Central memory CD8-positive, alpha-beta T cell (primary cell): ENCODE data around the gene CACNA1A.
"Not testable (repeated sequence)": the region's sequence is repeated elsewhere in the genome, so short reads cannot be mapped to it uniquely, and the experiment has no call there.

Source experiments
- ATAC-seq: fragments of 150-1000 bp; cut with Tn5 transposase; replicated peaks from 2 replicates; pipeline ENCODE4 v1.10.0; 2022; ENCODE audit warnings: mild to moderate bottlenecking, moderate FRiP score, moderate number of reproducible peaks; ENCODE audit not compliant: poor library complexity, severe bottlenecking; ENCODE audit errors: extremely low read depth
- DNase-seq, 2 donors: peaks; one replicate each; pipeline ENCODE4 v3.0.0; 2021; ENCODE audit warnings: low spot score in 2 of 2
- H3K27ac Mint-ChIP-seq: one replicate; pipeline ENCODE4 v1.8.0; 2022; ENCODE audit warnings: low read depth, mild to moderate bottlenecking, moderate library complexity, mixed read lengths
- H3K27me3 Mint-ChIP-seq: one replicate; pipeline ENCODE4 v1.8.0; 2022; ENCODE audit warnings: mixed read lengths
- H3K36me3 Mint-ChIP-seq: one replicate; pipeline ENCODE4 v1.8.0; 2022; ENCODE audit warnings: mild to moderate bottlenecking, moderate library complexity, mixed read lengths; ENCODE audit not compliant: insufficient read depth
- H3K4me1 Mint-ChIP-seq: one replicate; pipeline ENCODE4 v1.8.0; 2022; ENCODE audit warnings: mixed read lengths
- H3K4me3 Mint-ChIP-seq: one replicate; pipeline ENCODE4 v1.8.0; 2022; ENCODE audit warnings: mild to moderate bottlenecking, moderate library complexity, mixed read lengths
- H3K9me3 Mint-ChIP-seq: one replicate; pipeline ENCODE4 v1.8.0; 2022; ENCODE audit warnings: mixed read lengths

Gene CACNA1A

DNA sequence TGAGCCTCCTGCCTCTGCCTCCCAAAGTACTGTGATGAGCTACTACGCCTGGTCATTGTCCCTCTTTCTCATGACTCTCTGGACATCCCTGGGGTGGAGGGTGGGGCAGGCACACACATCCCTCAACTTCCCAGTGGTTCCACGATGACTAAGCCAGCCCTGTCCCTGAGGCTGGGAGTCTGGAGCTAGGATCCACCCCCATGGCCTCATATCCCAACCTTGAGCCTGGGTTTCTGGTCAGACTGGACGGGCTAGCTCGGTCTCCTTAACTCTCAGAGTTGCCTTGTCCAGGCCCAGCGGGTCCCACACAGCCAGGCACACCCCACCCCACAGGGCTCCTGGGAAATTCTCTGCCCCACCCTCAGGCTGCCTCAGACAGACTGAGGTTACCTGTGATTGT lies 336.5 kb downstream of the CACNA1A start:
- DNase-seq = no peak
- H3K27ac Mint-ChIP-seq = peak overlapping the region; percentile 90
- peaks cover 68% of the 10 kb centered on the region for H3K4me1 Mint-ChIP-seq
- H3K9me3 Mint-ChIP-seq = no peaks in the 10 kb centered on the region
- H3K4me3 Mint-ChIP-seq = peak overlapping the region; percentile 81
- no peak for ATAC-seq
- no peaks in the 10 kb centered on the region for H3K27me3 Mint-ChIP-seq
- H3K36me3 Mint-ChIP-seq = peaks cover 11% of the 10 kb centered on the region

DNA sequence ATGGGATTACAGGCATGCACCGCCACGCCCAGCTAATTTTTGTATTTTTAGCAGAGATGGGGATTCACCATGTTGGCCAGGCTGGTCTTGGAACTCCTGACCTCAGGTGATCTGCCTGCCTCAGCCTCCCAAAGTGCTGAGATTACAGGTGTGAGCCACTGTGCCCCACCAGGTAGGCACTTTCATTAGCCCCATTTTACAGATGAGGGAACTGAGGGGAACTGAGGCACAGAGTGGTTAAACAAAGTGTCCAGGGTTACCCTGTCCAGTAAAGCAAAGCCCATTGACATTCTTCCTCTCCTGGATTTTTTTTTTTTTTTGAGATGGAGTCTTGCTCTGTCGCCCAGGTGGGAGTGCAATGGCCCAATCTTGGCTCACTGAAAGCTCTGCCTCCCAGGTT lies 340.1 kb downstream of the CACNA1A start:
- not testable (repeated sequence) for DNase-seq, ATAC-seq, H3K36me3 Mint-ChIP-seq, H3K9me3 Mint-ChIP-seq, H3K27me3 Mint-ChIP-seq, H3K27ac Mint-ChIP-seq, H3K4me3 Mint-ChIP-seq
- H3K4me1 Mint-ChIP-seq = peaks cover 73% of the 10 kb centered on the region

DNA sequence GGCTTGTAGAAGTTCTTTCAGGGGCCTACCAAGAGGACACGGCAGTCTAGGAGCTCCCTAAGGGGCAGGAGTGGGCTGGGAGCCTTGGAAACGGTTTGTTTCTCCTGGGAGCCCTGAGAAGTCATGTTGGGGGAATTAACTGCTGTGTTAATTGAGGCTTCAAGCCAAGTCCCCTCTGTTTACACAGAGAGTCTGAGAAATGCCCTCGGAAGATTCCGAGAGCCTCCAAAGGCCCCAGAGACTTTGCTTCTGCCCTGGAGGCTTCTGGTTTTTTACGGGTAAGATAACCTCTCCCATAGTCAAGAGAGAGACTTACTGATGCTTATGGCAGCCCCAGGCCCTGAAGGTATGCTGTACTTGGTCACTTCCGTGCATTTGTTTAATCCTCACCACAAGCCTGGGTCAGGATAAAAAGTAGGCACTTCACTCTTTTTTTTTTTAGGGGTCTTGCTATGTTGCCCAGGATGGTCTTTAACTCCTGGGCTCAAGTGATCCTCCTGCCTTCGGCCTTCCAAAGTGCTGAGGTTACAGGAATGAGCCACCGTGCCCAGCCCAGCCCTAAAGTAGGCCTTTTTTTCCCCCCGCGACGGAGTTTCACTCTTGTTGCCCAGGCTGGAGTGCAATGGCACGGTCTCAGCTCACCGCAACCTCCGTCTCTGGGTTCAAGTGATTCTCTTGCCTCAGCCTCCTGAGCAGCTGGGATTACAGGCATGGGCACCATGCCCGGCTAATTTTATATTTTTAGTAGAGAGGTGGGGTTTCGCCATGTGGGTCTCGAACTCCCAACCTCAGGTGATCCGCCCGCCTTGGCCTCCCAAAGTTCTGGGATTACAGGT lies 340.9 kb downstream of the CACNA1A start:
- peak overlapping the region; percentile 79 for H3K4me3 Mint-ChIP-seq

DNA sequence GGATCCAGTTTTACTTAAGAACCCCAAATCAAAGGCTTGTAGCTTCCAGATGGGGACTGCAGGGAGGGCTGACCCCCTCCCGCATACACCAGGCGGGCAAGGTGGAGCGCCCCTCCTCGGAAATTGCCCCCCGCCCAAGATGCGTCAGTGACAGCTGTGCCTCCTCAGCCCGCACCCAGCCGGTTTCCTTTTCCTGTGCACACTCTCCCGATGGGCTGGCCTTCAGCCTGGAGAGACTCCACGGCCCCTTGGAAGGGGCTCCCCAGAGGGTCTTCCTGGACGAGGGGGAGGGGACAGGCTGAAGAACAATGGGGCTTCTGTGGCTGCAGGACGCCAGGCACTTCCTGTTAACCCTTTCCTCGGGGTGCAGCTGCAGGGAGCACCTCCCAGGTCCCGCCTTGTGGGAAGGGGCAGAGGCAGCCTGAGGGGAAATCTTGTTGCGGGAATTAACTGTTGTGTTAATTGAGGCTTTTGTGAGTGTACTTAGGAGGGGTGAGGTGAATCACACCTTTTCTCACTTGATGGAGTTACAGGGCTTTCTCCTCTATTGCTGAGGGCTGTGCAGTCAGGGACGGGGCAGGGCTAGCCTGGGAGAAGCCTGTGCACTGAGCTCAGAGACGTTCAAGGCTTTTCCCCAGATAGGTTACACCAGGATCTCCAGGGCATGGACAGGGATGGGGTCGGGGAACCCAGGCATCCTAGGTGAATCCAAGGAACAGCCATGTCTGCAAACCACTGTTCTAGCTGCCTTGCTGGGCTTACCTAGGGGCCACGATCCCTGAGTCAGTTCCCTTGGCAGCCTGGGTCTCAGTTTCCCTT lies 341.7 kb downstream of the CACNA1A start:
- no peak for ATAC-seq
- no peak for DNase-seq
- Mint-ChIP-seq H3K36me3 (peaks cover 9% of the 10 kb centered on the region), H3K27me3 (no peaks in the 10 kb centered on the region), H3K4me1 (peaks cover 68% of the 10 kb centered on the region), H3K9me3 (no peaks in the 10 kb centered on the region), H3K27ac (peak overlapping the region; percentile 95), H3K4me3 (peak overlapping the region; percentile 79)

More for the DNA sequence above, 340.9 kb downstream of the CACNA1A start:
- peaks cover 9% of the 10 kb centered on the region for H3K36me3 Mint-ChIP-seq
- peaks cover 71% of the 10 kb centered on the region for H3K4me1 Mint-ChIP-seq
- H3K9me3 Mint-ChIP-seq = no peaks in the 10 kb centered on the region
- peak overlapping the region; percentile 95 for H3K27ac Mint-ChIP-seq
- no peak for ATAC-seq
- no peak for DNase-seq
- no peaks in the 10 kb centered on the region for H3K27me3 Mint-ChIP-seq

DNA sequence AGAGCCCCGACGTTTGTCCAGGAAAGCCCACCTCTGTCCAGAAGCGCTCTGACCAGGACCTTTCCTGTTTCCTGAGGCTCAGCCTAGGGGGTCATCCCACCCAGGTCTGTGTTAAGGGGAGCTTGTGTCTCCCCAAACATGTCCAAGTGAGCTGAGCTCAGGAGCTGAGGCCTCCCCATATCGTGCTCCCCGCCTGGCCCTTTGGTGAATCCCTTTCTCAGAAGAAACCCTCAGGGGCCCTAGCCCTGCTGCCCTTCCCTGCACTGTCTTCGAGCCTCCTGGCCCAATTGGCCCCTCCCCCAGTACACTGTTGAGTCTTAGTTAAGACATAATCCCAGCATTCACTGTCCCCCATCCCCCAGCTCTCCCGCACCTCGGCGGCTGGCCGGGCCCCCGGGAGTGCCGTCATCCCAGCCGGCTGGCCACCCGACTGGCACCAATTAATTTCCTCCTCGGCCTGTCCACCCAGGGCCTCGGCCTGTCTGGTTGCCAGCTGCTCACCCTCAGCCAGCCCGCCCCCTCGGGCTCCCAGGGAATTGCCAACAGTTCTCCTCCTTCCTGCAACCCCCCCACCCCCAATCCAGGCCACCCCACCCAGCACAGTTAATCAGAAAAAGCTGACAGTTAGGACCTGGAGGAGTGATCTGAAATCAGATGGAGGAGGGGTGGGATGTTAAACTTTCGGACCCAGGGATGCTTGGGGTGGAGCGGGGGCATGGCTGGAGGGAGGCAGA lies 342.5 kb downstream of the CACNA1A start:
- Mint-ChIP-seq H3K4me3 (peak overlapping the region; percentile 79), H3K27ac (peak overlapping the region; percentile 95), H3K4me1 (peaks cover 60% of the 10 kb centered on the region), H3K27me3 (no peaks in the 10 kb centered on the region), H3K36me3 (peaks cover 7% of the 10 kb centered on the region), H3K9me3 (no peaks in the 10 kb centered on the region)
- no peak for ATAC-seq
- no peak for DNase-seq

DNA sequence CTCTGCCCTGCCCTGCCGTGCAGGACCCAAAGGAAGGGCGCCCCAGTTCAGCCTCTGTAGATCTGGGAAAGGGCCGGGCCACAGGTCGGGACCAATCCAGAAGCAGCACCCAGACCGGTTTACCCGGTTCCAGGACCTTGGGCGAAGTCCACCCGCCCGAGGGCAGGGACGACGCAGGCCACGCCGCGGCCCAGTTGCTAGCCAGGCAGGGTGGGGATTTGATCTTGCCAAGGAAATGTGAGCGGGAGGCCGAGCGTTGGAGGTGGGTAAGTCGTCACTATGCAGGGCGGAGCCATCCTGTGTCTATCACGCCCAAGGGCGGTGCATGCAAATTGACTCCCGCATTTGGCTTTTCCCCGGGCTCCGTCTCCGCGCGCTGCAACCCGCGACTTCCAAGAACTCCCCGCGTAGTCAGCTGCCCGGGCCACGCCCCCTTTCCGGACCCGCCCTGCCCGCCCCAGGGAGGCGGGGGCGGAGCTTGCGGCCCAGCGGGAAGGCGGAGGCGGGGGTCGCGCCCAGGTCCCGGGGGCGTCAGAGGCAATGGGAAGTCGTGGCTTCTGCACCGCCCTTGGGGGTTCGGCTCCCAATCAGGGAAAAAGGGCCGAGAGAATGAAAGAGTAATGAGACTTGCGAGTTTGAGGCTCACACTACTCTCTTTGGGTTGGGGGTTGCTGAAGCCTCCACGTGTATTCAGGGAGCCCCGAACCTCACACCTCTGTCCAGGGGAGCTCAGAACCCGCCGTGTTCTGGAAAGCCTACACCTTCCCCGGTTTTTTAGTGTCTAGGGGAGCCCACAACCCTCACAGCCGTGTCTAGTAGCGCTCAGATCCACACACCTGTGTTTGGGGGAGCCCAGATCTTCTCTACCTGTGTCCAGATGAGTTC lies 343.3 kb downstream of the CACNA1A start:
- H3K27ac Mint-ChIP-seq = peak overlapping the region; percentile 95
- ATAC-seq = peak; percentile 47
- peak; percentile 33 to 57 for DNase-seq
- peaks cover 7% of the 10 kb centered on the region for H3K36me3 Mint-ChIP-seq
- peak overlapping the region; percentile 79 for H3K4me3 Mint-ChIP-seq
- no peaks in the 10 kb centered on the region for H3K9me3 Mint-ChIP-seq
- no peaks in the 10 kb centered on the region for H3K27me3 Mint-ChIP-seq
- peaks cover 60% of the 10 kb centered on the region for H3K4me1 Mint-ChIP-seq

DNA sequence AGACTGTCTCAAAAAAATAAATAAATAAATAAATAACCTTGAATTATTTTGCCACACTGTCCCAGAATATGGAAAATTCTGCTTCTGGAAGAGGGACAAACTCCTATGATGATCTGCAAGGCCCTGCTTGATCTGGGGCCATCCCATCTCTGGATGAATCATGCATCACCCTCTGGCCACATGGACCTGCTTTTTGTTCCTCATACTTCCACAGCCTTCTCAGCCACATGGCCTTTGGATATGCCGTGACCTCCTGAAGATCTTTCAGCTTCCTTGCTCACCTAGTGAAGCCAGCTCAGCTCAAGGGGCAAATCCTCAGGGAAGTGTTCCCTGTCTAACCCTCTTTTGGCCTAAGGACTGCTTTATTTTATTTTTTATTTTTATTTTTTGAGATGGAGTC lies 345.7 kb downstream of the CACNA1A start:
- ATAC-seq (no peak), DNase-seq (no peak)
- H3K4me1 Mint-ChIP-seq = peaks cover 62% of the 10 kb centered on the region
- H3K36me3 Mint-ChIP-seq = peaks cover 10% of the 10 kb centered on the region
- no peaks in the 10 kb centered on the region for H3K9me3 Mint-ChIP-seq
- no peak overlapping the region for H3K27ac Mint-ChIP-seq
- no peaks in the 10 kb centered on the region for H3K27me3 Mint-ChIP-seq
- H3K4me3 Mint-ChIP-seq = no peak overlapping the region

DNA sequence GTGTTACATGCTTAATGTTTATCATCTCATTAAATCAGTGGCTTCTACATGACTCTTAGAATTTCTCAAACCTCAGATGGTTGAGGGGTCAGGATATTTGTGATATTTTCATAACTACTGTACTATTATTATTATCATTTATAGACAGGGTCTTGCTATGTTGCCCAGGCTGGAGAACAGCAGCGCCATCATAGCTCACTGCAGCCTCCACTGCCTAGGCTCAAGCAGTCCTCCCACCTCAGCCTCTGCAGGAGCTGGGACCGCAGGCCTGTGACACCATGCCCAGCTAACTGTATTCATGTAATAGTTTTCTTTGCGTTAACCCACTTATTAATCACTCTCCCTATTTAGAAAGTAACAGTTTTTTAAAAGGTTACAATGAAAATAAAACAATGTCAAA lies 346.6 kb downstream of the CACNA1A start:
- no peak for DNase-seq
- Mint-ChIP-seq H3K4me1 (peaks cover 63% of the 10 kb centered on the region), H3K27me3 (no peaks in the 10 kb centered on the region), H3K27ac (no peak overlapping the region), H3K9me3 (no peaks in the 10 kb centered on the region), H3K4me3 (no peak overlapping the region), H3K36me3 (peaks cover 18% of the 10 kb centered on the region)
- ATAC-seq = no peak
